ENCODE results near the gene COPS3.
"Not testable (repeated sequence)": the region's sequence is repeated elsewhere in the genome, so short reads cannot be mapped to it uniquely, and the experiment has no call there.

COPS3 gene

DNA sequence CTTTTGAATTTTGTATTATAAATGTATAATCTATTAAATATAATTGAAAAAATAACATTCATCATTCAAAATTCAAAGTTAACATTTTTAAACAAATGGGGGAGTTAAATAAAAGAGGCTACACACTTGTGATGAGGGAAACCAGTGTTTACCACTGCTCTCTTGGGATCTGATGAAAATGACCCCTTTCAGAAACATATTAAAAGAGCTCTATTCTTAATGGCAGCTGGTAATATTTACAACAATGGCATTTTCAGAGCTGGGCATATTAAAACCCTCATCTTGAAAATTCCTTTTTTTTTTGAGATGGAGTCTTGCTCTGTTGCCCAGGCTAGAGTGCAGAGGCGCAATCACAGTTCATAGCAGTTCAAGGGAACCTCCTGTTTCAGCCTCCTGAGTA, 24.7 kb downstream of the COPS3 start:
- no peaks in the 10 kb centered on the region for H3K9me3 ChIP-seq (ENCODE audit: insufficient read depth, low read length)
- TF ChIP-seq YY1 (IDR thresholded peaks at IDR 0.05; ENCODE audit: insufficient read depth, insufficient read length) (no peak), SUZ12 (IDR thresholded peaks at IDR 0.05; ENCODE audit: extremely low read depth, insufficient read depth, insufficient read length) (no peak), ZNF274 (IDR thresholded peaks at IDR 0.05; ENCODE audit: low read depth, low read length) (no peak)
- no peaks in the 10 kb centered on the region for H3K27me3 ChIP-seq (ENCODE audit: insufficient read depth, insufficient read length)
- DNase-seq (ENCODE audit: low read depth, low spot score) = no peak
- peaks cover 68% of the 10 kb centered on the region for H3K36me3 ChIP-seq (ENCODE audit: insufficient read depth, insufficient read length, low read length)
- no peak overlapping the region for H3K9ac ChIP-seq (ENCODE audit: insufficient read length, low read depth)
- no peak overlapping the region for H3K4me3 ChIP-seq (ENCODE audit: insufficient read length, low read depth)
- H3K4me1 ChIP-seq (ENCODE audit: insufficient read depth, insufficient read length) = no peaks in the 10 kb centered on the region

DNA sequence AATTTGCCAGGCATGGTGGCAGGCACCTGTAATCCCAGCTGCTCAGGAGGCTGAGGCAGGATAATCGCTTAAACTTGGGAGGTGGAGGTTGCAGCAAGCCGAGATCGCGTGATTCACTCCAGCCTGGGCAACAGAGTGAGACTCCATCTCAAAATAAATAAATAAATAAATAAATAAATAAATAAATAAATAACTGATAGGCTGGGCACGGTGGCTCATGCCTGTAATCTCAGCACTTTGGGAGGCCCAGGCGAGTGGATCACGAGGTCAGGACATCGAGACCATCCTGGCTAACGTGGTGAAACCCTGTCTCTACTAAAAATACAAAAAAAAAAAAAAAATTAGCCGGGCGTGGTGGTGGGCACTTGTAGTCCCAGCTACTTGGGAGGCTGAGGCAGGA, 25.4 kb downstream of the COPS3 start:
- peaks cover 67% of the 10 kb centered on the region for H3K36me3 ChIP-seq (ENCODE audit: insufficient read depth, insufficient read length, low read length)
- H3K9ac ChIP-seq (ENCODE audit: insufficient read length, low read depth); H3K27me3 ChIP-seq (ENCODE audit: insufficient read depth, insufficient read length); H3K4me1 ChIP-seq (ENCODE audit: insufficient read depth, insufficient read length); DNase-seq (ENCODE audit: low read depth, low spot score); H3K4me3 ChIP-seq (ENCODE audit: insufficient read length, low read depth); H3K9me3 ChIP-seq (ENCODE audit: insufficient read depth, low read length): not testable (repeated sequence)

DNA sequence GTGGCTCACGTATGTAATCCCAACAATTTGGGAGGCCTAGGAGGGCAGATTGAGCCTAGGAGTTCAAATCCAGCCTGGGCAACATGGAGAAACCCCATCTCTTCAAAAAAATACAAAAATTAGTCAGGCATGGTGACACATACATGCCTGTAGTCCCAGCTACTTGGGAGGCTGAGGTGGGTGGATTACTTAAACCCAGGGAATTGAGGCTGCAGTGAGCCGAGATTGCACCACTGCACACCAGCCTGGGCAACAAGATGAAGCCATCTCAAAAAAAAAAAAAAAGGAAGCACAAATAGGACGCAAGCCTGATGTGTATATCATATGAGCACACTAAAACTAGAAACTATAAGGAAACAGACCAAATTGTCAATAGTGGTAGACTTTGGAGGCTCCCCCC, 27.0 kb downstream of the COPS3 start:
- no peak for DNase-seq (ENCODE audit: low read depth, low spot score)
- Histone ChIP-seq H3K9ac (ENCODE audit: insufficient read length, low read depth) (no peak overlapping the region), H3K9me3 (ENCODE audit: insufficient read depth, low read length) (no peaks in the 10 kb centered on the region), H3K27me3 (ENCODE audit: insufficient read depth, insufficient read length) (no peaks in the 10 kb centered on the region), H3K36me3 (ENCODE audit: insufficient read depth, insufficient read length, low read length) (peaks cover 61% of the 10 kb centered on the region), H3K4me1 (ENCODE audit: insufficient read depth, insufficient read length) (no peaks in the 10 kb centered on the region), H3K4me3 (ENCODE audit: insufficient read length, low read depth) (no peak overlapping the region)
- TF ChIP-seq YY1 (IDR thresholded peaks at IDR 0.05; ENCODE audit: insufficient read depth, insufficient read length) (no peak), SUZ12 (IDR thresholded peaks at IDR 0.05; ENCODE audit: extremely low read depth, insufficient read depth, insufficient read length) (no peak), ZNF274 (IDR thresholded peaks at IDR 0.05; ENCODE audit: low read depth, low read length) (no peak)

DNA sequence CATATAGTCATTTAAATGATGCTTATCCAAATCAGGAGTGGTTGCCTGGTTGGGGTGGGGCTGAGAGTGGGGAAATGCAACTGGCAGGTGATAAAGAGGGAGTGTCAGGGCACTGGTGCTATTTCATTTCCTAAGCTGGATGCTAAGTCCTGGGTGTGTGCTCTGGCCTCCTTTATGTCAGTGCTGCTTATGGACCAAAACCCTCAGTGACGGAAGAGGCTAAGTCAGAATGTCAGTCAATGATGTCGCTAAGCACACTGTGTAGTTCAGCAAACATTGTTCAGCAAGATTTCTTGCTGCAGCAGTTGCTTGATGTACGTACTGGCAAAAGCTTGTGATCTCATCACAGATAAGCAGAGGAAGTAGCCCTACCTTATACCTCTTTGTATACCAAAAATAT, 27.6 kb downstream of the COPS3 start:
- no peaks in the 10 kb centered on the region for H3K4me1 ChIP-seq (ENCODE audit: insufficient read depth, insufficient read length)
- H3K9ac ChIP-seq (ENCODE audit: insufficient read length, low read depth) = no peak overlapping the region
- no peak for DNase-seq (ENCODE audit: low read depth, low spot score)
- peaks cover 61% of the 10 kb centered on the region for H3K36me3 ChIP-seq (ENCODE audit: insufficient read depth, insufficient read length, low read length)
- no peaks in the 10 kb centered on the region for H3K27me3 ChIP-seq (ENCODE audit: insufficient read depth, insufficient read length)
- no peaks in the 10 kb centered on the region for H3K9me3 ChIP-seq (ENCODE audit: insufficient read depth, low read length)
- no peak overlapping the region for H3K4me3 ChIP-seq (ENCODE audit: insufficient read length, low read depth)
- TF ChIP-seq ZNF274 (IDR thresholded peaks at IDR 0.05; ENCODE audit: low read depth, low read length) (no peak), YY1 (IDR thresholded peaks at IDR 0.05; ENCODE audit: insufficient read depth, insufficient read length) (no peak), SUZ12 (IDR thresholded peaks at IDR 0.05; ENCODE audit: extremely low read depth, insufficient read depth, insufficient read length) (no peak)

DNA sequence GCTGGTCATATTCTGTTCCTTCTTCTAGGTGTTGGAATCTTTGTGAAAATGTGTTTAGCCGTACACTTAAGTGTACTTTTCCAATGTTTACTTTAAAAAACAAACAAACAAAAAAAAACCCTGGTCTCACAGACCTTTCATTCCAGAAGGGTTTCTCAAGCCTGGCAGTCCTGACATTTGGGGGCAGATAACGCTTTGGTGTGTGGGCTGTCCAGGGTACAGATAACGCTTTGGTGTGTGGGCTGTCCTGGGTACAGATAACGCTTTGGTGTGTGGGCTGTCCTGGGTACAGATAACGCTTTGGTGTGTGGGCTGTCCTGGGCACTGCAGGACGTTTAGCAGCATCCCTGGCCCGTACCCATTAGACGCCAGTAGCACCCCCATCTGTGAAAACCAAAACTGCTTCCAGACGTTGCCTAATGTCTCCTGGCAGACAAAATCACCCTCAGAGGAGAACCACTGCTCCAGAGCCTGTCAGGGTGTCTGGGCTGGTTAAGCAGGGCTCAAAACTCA, 28.8 kb downstream of the COPS3 start:
- H3K9me3 ChIP-seq (ENCODE audit: insufficient read depth, low read length) = no peaks in the 10 kb centered on the region
- H3K4me1 ChIP-seq (ENCODE audit: insufficient read depth, insufficient read length) = no peaks in the 10 kb centered on the region
- H3K4me3 ChIP-seq (ENCODE audit: insufficient read length, low read depth) = no peak overlapping the region
- H3K27me3 ChIP-seq (ENCODE audit: insufficient read depth, insufficient read length) = no peaks in the 10 kb centered on the region
- peaks cover 64% of the 10 kb centered on the region for H3K36me3 ChIP-seq (ENCODE audit: insufficient read depth, insufficient read length, low read length)
- TF ChIP-seq ZNF274 (IDR thresholded peaks at IDR 0.05; ENCODE audit: low read depth, low read length) (no peak), YY1 (IDR thresholded peaks at IDR 0.05; ENCODE audit: insufficient read depth, insufficient read length) (no peak), SUZ12 (IDR thresholded peaks at IDR 0.05; ENCODE audit: extremely low read depth, insufficient read depth, insufficient read length) (no peak)
- DNase-seq (ENCODE audit: low read depth, low spot score) = no peak
- no peak overlapping the region for H3K9ac ChIP-seq (ENCODE audit: insufficient read length, low read depth)

DNA sequence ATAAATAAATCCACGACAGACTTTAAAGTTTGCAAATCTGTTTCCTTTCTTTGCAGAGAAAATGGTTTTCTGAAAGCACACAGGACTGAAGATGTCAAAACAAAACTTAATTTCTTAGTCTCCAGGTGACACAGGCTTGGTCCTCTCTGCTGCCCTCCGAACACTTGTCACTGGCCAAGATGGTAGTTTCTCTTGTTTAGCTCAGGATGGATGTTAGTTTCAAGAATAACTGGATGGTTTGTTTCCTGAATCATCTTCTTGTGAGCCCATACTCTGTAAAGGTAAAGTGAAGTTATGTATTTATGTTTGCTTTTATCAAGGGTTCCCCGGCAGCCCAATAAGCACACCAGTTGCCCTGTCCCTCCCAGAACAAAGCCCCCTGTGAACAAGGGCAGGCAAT, 34.2 kb downstream of the COPS3 start:
- Histone ChIP-seq H3K36me3 (ENCODE audit: insufficient read depth, insufficient read length, low read length) (peaks cover 55% of the 10 kb centered on the region), H3K9me3 (ENCODE audit: insufficient read depth, low read length) (no peaks in the 10 kb centered on the region)

DNA sequence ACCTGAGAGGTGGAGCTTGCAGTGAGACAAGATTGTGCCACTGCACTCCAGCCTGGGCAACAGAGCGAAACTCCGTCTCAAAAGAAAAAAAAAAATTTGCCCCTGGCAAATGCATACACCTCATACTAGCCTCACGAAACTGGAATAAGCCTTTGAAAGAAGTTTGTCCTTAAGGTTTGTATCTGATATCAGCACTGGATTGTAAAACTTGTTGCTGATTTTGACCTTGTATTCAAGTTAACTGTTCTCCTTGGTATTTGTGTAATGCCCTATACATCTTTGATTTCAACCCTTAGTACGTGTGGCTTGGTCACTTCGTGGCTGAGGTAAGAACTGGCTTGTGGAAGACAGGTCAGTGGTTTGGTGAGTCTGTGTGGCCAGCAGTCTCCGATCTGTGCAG, 37.9 kb downstream of the COPS3 start:
- no peak for TF ChIP-seq SUZ12 (IDR thresholded peaks at IDR 0.05; ENCODE audit: extremely low read depth, insufficient read depth, insufficient read length)
- no peak for TF ChIP-seq YY1 (IDR thresholded peaks at IDR 0.05; ENCODE audit: insufficient read depth, insufficient read length)
- TF ChIP-seq ZNF274 (IDR thresholded peaks at IDR 0.05; ENCODE audit: low read depth, low read length) = no peak
- H3K9me3 ChIP-seq (ENCODE audit: insufficient read depth, low read length) = no peaks in the 10 kb centered on the region
- DNase-seq (ENCODE audit: low read depth, low spot score) = no peak

More for the DNA sequence above, 34.2 kb downstream of the COPS3 start:
- Histone ChIP-seq H3K9ac (ENCODE audit: insufficient read length, low read depth) (no peak overlapping the region), H3K4me3 (ENCODE audit: insufficient read length, low read depth) (no peak overlapping the region), H3K4me1 (ENCODE audit: insufficient read depth, insufficient read length) (no peaks in the 10 kb centered on the region), H3K27me3 (ENCODE audit: insufficient read depth, insufficient read length) (no peaks in the 10 kb centered on the region)
- DNase-seq (ENCODE audit: low read depth, low spot score) = no peak
- TF ChIP-seq YY1 (IDR thresholded peaks at IDR 0.05; ENCODE audit: insufficient read depth, insufficient read length) = no peak
- no peak for TF ChIP-seq SUZ12 (IDR thresholded peaks at IDR 0.05; ENCODE audit: extremely low read depth, insufficient read depth, insufficient read length)
- TF ChIP-seq ZNF274 (IDR thresholded peaks at IDR 0.05; ENCODE audit: low read depth, low read length) = no peak

DNA sequence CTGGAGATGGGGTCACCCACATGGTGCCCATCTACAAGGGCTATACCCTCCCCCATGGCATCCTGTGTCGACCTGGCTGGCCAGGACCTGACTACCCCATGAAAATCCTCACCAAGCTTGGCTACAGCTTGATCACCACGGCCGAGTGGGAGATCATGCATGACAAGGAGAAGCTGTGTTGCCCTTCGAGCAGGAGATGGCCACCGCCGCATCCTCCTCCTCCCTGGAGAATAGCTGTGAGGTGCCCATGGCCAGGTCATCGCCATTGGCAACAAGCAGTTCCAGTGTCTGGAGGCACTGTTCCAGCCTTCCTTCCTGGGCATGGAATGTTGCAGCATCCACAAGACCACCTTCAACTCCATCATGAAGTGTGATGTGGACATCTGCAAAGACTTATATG, 38.8 kb downstream of the COPS3 start:
- TF ChIP-seq YY1 (IDR thresholded peaks at IDR 0.05; ENCODE audit: insufficient read depth, insufficient read length) (no peak), ZNF274 (IDR thresholded peaks at IDR 0.05; ENCODE audit: low read depth, low read length) (no peak), SUZ12 (IDR thresholded peaks at IDR 0.05; ENCODE audit: extremely low read depth, insufficient read depth, insufficient read length) (no peak)
- H3K36me3 ChIP-seq (ENCODE audit: insufficient read depth, insufficient read length, low read length) = peaks cover 27% of the 10 kb centered on the region

More for the DNA sequence above, 37.9 kb downstream of the COPS3 start:
- Histone ChIP-seq H3K4me3 (ENCODE audit: insufficient read length, low read depth) (no peak overlapping the region), H3K36me3 (ENCODE audit: insufficient read depth, insufficient read length, low read length) (peaks cover 35% of the 10 kb centered on the region), H3K9ac (ENCODE audit: insufficient read length, low read depth) (no peak overlapping the region), H3K4me1 (ENCODE audit: insufficient read depth, insufficient read length) (no peaks in the 10 kb centered on the region), H3K27me3 (ENCODE audit: insufficient read depth, insufficient read length) (no peaks in the 10 kb centered on the region)

More for the DNA sequence above, 38.8 kb downstream of the COPS3 start:
- H3K4me3 ChIP-seq (ENCODE audit: insufficient read length, low read depth) = no peak overlapping the region
- H3K9ac ChIP-seq (ENCODE audit: insufficient read length, low read depth) = no peak overlapping the region
- no peaks in the 10 kb centered on the region for H3K27me3 ChIP-seq (ENCODE audit: insufficient read depth, insufficient read length)
- DNase-seq (ENCODE audit: low read depth, low spot score) = no peak
- no peaks in the 10 kb centered on the region for H3K9me3 ChIP-seq (ENCODE audit: insufficient read depth, low read length)
- H3K4me1 ChIP-seq (ENCODE audit: insufficient read depth, insufficient read length) = no peaks in the 10 kb centered on the region
